D721Med (cell line): ENCODE measurements around the gene CCNY.

Experiments
- DNase-seq: peaks from one replicate; pipeline ENCODE4 v3.0.0; 2011; ENCODE audit warnings: low spot score; ENCODE audit not compliant: insufficient read length
- FAIRE-seq: peaks from 2 replicates; lab custom pipeline; 2011; peaks lifted over from hg19 to GRCh38; lab: Jason Lieb, UNC
- TF ChIP-seq, protein P1 (sequence below): IDR thresholded peaks from 2 replicates; pipeline ENCODE4 v1.5.1; 2012; ENCODE audit warnings: mild to moderate bottlenecking, control low read depth; ENCODE audit not compliant: insufficient read depth; ENCODE audit errors: missing control alignments

Gene CCNY

GRCh38 chr10:35422228-35422627 lies 85.9 kb downstream of the CCNY start:
- DNase-seq, result peak; percentile 40
- TF ChIP-seq, protein P1, sequence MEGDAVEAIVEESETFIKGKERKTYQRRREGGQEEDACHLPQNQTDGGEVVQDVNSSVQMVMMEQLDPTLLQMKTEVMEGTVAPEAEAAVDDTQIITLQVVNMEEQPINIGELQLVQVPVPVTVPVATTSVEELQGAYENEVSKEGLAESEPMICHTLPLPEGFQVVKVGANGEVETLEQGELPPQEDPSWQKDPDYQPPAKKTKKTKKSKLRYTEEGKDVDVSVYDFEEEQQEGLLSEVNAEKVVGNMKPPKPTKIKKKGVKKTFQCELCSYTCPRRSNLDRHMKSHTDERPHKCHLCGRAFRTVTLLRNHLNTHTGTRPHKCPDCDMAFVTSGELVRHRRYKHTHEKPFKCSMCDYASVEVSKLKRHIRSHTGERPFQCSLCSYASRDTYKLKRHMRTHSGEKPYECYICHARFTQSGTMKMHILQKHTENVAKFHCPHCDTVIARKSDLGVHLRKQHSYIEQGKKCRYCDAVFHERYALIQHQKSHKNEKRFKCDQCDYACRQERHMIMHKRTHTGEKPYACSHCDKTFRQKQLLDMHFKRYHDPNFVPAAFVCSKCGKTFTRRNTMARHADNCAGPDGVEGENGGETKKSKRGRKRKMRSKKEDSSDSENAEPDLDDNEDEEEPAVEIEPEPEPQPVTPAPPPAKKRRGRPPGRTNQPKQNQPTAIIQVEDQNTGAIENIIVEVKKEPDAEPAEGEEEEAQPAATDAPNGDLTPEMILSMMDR, result no peak
- FAIRE-seq, result peak; percentile 63

- TF ChIP-seq, protein P1, result no peak
- FAIRE-seq, result no peak
- no peak for DNase-seq
Measured at GRCh38 chr10:35423505-35424306, 87.4 kb downstream of the CCNY start.

DNA sequence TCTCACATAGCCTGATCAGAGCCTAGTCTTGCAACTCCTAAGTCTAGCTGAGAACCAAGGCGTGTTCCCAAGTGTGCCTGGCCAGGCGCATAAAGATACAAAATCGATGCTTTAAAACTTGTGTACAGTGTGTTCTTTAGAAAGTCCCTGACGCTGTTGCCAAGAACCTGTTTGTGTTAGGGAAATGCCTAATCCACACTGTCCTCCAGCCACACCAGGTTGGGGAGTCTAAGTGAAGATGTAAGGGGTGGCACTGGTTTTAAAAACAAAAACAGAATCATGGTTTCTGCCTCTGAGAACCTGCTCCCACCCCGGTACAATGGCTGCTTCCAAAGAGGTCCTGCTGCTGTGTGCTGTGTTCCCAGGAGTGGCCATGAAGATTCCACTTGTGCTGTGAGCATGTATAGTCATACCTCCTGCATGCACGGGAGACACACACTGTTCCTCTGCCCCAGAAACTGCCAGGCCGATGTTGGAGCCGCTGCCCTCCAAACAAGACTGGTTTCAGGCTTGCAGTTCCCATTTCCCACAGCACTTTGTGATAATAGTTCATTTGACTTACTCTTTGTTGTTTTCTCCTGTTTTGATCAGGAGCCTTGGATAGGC lies 88.5 kb downstream of the CCNY start:
- DNase-seq, result no peak
- FAIRE-seq, result no peak
- TF ChIP-seq, protein P1, result no peak

GRCh38 chr10:35425595-35425994 lies 89.3 kb downstream of the CCNY start:
- FAIRE-seq, result no peak
- TF ChIP-seq, protein P1, result no peak

DNA sequence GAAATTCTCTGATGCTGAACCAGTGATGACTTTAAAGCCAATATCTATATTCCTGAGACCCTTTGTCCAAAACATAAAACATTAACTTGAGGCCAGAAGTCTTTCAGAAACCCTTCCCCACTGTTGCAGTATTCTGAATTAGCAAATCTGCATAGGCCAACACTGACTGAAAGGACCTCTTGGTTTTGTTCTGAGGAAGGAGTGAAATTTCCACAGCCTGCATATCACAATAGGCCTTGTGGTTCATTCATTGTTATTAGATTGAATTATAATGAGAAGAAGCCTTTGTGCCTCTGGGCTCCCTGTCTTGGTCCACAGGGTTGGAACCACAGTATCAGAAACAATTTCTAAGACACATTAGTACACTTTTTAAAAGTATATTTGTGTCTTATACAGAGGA lies 90.3 kb downstream of the CCNY start:
- TF ChIP-seq, protein P1, result no peak
- DNase-seq, result no peak
- no peak for FAIRE-seq

More at GRCh38 chr10:35425595-35425994, 89.3 kb downstream of the CCNY start:
- no peak for DNase-seq

DNA sequence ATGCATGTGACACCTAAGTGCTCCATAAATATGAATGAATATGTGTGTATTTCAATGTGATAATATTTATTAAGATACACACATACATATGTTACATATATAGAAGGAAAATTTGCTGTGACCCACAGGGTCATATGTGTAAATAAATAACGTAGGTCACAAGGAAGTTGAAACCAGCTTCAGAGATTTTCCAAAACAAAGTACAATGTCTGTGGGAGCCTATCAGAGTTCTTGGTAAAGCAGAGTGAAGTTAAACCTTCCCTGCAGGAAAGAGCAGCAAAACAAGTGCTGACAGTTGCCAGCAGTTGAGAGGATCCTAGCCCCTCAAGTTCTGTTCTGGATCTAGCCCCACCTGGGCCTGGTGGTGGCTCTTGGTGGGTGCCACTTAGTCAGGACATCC lies 91.2 kb downstream of the CCNY start:
- DNase-seq (no peak), FAIRE-seq (no peak)
- TF ChIP-seq, protein P1, result no peak

GRCh38 chr10:35428521-35428920 lies 92.2 kb downstream of the CCNY start:
- FAIRE-seq (no peak), DNase-seq (no peak)
- TF ChIP-seq, protein P1, result no peak
